Ishikawa (cell line): ENCODE data around the gene SP7.

Experiments
- CEBPB ChIP-seq: IDR thresholded peaks from 2 replicates; pipeline ENCODE4 v1.6.1; 2012
- CREB1 ChIP-seq: IDR thresholded peaks from 2 replicates; pipeline ENCODE4 v1.6.1; 2012; ENCODE audit warnings: low read depth
- EGR1 ChIP-seq: IDR thresholded peaks from 2 replicates; pipeline ENCODE4 v1.6.1; 2012
- EP300 ChIP-seq: IDR thresholded peaks from 2 replicates; pipeline ENCODE4 v1.6.1; 2012; ENCODE audit warnings: borderline replicate concordance
- FOXM1 ChIP-seq: IDR thresholded peaks from 2 replicates; pipeline ENCODE4 v1.6.1; 2012; ENCODE audit warnings: low read depth, borderline replicate concordance
- NFIC ChIP-seq: IDR thresholded peaks from 2 replicates; pipeline ENCODE4 v1.6.1; 2012
- RAD21 ChIP-seq: IDR thresholded peaks from 2 replicates; pipeline ENCODE4 v1.6.1; 2012; ENCODE audit warnings: low read depth
- REST ChIP-seq: IDR thresholded peaks from 2 replicates; pipeline ENCODE4 v1.6.1; 2012; ENCODE audit warnings: low read depth, mild to moderate bottlenecking
- TAF1 ChIP-seq: IDR thresholded peaks from 2 replicates; pipeline ENCODE4 v1.6.1; 2012; ENCODE audit warnings: low read depth, mild to moderate bottlenecking
- TCF12 ChIP-seq: IDR thresholded peaks from 2 replicates; pipeline ENCODE4 v1.6.1; 2012; ENCODE audit warnings: low read depth
- TEAD4 ChIP-seq: IDR thresholded peaks from 2 replicates; pipeline ENCODE4 v1.6.1; 2012
- YY1 ChIP-seq: IDR thresholded peaks from 2 replicates; pipeline ENCODE4 v1.6.1; 2012; ENCODE audit warnings: low read depth
- ZBTB7A ChIP-seq: IDR thresholded peaks from 2 replicates; pipeline ENCODE4 v1.6.1; 2012; ENCODE audit warnings: low read depth
- TF ChIP-seq, protein P1 (sequence below): IDR thresholded peaks from 2 replicates; pipeline ENCODE4 v1.6.1; 2012
- TF ChIP-seq, protein P2 (sequence below): IDR thresholded peaks from 2 replicates; pipeline ENCODE4 v1.6.1; 2012

Gene SP7

GRCh38 chr12:53379389-53380103 is 43.4 kb upstream of the SP7 start:
- TF ChIP-seq ZBTB7A (0 out of 2 replicates have a peak, but pooled peaks have one; percentile 13), REST (no peak), NFIC (peak; percentile 51; the same call in 1 of the 2 replicates), TAF1 (peak; percentile 86), YY1 (peak; percentile 96), EGR1 (no peak), CREB1 (peak; percentile 71; the same call in 1 of the 2 replicates), FOXM1 (peak; percentile 32; the same call in 1 of the 2 replicates), TEAD4 (peak; percentile 18; the same call in 1 of the 2 replicates), EP300 (no peak)
- TF ChIP-seq, protein P1, sequence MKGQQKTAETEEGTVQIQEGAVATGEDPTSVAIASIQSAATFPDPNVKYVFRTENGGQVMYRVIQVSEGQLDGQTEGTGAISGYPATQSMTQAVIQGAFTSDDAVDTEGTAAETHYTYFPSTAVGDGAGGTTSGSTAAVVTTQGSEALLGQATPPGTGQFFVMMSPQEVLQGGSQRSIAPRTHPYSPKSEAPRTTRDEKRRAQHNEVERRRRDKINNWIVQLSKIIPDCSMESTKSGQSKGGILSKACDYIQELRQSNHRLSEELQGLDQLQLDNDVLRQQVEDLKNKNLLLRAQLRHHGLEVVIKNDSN: no peak
- TF ChIP-seq, protein P2, sequence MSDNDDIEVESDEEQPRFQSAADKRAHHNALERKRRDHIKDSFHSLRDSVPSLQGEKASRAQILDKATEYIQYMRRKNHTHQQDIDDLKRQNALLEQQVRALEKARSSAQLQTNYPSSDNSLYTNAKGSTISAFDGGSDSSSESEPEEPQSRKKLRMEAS: peak; percentile 78

DNA sequence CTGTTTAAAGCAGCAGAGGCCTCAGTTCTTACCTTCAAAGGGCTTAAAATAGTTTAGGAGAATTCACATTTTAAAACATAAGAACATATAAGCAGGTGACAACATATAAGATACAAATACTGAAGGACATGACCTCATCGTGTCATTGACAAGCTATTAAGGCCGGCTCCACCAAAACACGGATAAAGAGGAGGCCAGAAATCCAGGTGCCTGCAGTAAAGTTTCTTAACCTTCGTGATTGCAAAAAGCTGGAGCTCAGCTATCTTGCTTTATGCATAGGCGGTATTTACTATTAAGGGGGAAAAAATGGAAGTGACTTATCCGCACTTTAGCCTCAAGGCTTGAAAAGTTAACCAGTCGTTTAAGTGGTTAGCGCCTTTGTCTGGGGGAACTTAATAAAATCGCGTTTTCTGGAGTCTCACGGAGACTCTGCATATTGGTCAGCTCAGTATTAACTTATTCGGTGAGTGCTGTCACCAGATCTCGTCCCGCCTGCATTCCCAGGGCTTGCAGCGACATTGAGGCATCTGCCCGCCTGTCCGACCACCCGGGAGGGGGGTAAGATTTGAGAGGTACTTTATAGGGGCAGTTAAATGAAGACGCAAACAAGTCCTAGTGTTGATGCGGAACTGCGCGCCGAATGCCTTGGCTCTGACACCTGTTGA is 42.7 kb upstream of the SP7 start:
- TF ChIP-seq ZBTB7A: no peak
- no peak for TF ChIP-seq REST
- no peak for TF ChIP-seq FOXM1
- no peak for TF ChIP-seq CREB1
- no peak for TF ChIP-seq RAD21
- TF ChIP-seq TEAD4: no peak
- TF ChIP-seq, protein P2: no peak
- no peak for TF ChIP-seq CEBPB
- TF ChIP-seq EP300: no peak
- TF ChIP-seq YY1: no peak
- TF ChIP-seq TAF1: no peak
- no peak for TF ChIP-seq EGR1
- TF ChIP-seq, protein P1: no peak
- no peak for TF ChIP-seq NFIC
- no peak for TF ChIP-seq TCF12

- TF ChIP-seq CREB1 (no peak), TCF12 (no peak)
Measured at GRCh38 chr12:53378222-53378621, 42.1 kb upstream of the SP7 start.

DNA sequence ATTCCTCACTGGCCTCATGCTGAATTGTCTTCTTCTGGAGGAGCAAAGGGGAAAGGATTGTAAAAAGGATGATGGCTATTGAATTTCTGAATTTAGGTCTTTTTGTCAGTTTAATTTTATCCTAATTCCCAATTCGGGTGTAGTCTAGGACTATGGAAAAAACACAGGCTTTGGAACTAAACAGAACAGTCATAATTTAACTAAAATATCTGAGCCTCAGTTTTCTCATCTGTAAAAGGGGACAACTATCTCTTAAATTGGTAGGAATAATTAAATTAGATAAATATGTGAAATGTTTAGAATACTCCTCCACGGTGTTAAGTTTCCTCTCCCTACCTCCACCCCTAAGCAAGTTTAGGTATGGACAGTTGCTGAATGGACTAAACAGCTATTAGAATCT is 40.6 kb upstream of the SP7 start:
- TF ChIP-seq REST (no peak), NFIC (no peak), CREB1 (no peak), RAD21 (no peak), TAF1 (no peak), TCF12 (no peak), FOXM1 (no peak), EGR1 (no peak), YY1 (no peak), TEAD4 (no peak), ZBTB7A (no peak), CEBPB (no peak), EP300 (no peak)
- TF ChIP-seq, protein P2: no peak
- TF ChIP-seq, protein P1: no peak
